ENCODE measurements around the gene ABCG8.

DNA sequence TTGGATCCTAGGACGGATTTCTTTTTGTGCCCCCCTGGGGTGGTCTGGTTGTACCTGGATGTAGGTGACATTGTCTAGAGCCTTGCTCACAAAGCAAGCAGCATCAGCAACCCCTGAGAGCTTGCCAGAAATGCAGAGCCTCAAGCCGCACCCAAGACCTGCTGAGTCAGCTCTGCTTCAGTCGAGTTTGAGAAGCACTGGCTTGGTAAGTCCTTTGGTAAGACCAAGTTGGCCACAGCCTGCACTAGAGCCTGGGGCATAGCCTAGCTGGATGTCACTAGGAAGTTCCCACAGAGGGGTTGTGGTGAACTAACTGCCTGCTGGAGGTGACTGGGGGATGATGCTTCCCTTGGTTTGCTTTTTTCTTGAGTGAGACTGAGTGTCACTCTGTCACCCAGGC, 6.3 kb upstream of the ABCG8 start:
- TF ChIP-seq, protein P1, sequence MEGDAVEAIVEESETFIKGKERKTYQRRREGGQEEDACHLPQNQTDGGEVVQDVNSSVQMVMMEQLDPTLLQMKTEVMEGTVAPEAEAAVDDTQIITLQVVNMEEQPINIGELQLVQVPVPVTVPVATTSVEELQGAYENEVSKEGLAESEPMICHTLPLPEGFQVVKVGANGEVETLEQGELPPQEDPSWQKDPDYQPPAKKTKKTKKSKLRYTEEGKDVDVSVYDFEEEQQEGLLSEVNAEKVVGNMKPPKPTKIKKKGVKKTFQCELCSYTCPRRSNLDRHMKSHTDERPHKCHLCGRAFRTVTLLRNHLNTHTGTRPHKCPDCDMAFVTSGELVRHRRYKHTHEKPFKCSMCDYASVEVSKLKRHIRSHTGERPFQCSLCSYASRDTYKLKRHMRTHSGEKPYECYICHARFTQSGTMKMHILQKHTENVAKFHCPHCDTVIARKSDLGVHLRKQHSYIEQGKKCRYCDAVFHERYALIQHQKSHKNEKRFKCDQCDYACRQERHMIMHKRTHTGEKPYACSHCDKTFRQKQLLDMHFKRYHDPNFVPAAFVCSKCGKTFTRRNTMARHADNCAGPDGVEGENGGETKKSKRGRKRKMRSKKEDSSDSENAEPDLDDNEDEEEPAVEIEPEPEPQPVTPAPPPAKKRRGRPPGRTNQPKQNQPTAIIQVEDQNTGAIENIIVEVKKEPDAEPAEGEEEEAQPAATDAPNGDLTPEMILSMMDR (optimal IDR thresholded peaks at IDR 0.05 in 1 of 3, IDR thresholded peaks at IDR 0.05 in 1 of 3, conservative IDR thresholded peaks at IDR 0.05 in 1 of 3; ENCODE audit: extremely low read depth in 1 of 3, insufficient read depth in 2 of 3, low read length in 3 of 3): no peak
- TF ChIP-seq EZH2 (IDR thresholded peaks at IDR 0.05; ENCODE audit: low read length): no peak
